HG02759 (cell line): Measurements from ENCODE around the gene ZXDC.

Experiments
- ATAC-seq: cut with Tn5 transposase; IDR thresholded peaks from one replicate; pipeline ENCODE4 v1.9.1; 2021; ENCODE audit warnings: mild to moderate bottlenecking, moderate library complexity; ENCODE audit not compliant: unreplicated experiment

ZXDC gene

DNA sequence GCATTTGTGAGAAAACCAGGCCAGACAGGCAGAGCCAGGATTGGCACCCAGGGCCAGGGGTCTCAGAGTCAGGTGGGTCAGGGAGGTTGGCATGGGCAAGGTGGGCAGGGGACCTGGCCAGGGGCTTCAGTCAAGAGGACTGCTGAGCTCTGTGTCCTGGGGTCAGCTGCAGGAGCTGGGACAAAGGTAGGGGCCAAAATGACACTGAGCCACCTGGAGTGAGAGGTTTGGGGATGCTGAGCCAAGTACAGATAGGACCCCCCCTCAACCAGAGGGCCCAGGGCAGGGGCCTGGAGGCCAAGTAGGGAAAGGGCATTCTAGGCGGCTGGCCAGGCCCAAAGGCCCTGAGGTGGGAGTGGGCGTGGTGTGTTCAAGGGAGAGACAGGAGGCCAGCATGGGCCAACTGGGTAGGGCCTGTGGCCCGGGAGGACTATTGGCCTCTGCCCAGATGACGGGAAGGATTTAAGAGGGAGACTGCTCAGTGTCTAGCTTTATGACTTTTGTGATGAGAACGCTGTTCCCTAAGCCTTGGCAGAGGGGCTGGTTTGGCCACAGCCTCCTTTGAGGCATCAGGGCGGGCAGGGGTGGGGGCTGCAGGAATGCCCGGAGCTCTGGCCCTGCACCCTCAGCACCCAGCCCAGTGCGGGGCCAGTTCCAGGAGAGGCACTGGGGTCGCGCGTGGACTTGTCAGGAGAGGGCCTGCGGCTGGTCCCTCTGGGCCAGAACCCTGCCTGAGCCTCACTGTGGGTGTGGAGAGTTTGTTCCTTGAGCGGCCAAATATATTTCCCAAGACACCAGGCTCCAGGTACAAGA lies 77.9 kb downstream of the ZXDC start:
- ATAC-seq = no peak

DNA sequence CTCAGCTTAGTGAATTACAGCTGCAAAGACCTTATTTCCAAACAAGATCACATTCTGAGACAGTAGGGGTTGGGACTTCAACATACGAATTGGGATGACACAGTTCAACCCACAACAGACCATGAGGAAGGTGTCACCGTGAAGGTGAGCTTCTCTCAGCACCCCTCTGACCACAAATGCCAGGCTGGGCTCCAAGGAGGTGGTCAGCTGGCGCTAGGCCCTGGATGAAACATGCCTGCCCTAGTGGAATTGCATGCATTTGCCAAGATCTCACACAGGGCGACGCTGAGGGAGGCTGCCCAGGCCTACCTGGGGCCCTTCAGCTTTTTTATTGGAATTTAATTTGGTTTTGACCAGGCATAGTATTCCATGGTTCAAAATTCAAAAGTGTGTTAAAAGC lies 79.2 kb downstream of the ZXDC start:
- ATAC-seq = no peak

DNA sequence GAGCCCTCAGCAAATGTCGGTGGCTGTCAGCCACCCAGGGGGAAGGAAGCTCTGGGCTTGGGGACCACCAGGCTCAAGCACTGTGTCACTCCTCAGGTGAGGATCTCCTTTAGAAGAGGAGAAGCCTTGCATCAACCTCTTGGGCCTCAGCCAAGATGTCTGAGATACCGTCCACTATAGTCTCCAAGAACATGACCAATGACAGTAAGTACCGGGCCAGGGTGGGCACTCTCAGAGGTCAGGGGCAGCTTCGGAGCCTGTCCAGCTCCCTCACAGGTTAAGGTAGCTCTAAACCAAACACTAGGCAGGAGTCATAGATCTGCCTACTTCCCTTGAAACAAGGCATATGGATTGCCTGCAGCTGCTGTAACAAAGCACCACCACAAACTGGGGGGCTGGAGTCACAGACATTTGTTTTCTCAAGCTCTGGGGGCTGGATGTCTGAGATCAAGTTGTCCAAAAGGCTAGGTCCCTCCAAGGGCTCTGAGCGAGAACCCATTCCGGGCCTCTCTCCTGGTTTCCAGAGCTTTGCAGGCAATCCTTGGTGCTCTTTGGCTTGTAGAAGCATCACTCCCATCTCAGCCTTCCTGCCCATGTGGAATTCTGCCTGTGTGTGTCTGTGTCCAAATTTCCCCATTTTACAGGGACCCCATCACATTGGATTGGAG lies 79.7 kb downstream of the ZXDC start:
- ATAC-seq = no peak

GRCh38 chr3:126394977-126395321 lies 80.7 kb downstream of the ZXDC start:
- no peak for ATAC-seq

DNA sequence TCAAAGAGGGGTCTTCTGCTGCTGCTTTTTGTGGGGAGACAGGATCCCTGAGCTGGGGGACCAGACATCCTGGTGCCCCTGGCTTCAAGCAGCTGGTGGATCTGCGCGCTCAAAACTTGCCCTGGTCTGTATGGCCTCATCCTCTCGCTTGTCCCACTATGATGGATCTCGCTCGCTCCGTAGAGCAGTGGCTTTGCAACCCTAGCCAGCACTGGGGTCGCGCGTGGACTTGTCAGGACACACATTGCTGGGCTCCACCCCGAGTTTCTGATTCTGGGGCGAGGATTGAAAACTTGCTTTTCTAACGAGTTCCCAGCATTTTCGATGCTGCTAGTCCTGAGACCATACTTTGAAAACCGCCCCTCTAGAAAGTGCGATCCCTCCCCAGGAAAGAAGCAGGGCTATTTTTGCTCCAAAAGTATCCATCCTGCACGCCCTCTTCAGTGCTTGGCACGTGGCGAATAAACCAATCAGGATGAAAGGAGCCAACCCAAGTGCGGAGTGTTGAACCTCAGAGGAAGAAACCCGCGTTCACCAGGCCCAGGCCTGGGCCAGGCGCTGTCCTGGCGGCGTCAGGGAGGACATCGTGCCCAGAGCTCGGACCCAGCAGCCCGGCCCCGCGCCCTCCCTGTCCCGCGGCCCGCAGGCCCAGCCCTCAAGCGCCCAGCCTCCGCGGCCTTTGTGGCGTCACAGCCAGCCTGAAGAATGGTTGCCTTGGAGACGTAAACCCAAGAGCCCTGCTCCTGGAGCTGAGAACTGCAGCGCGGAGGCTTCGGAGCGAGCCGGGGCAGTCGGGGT lies 81.3 kb downstream of the ZXDC start, which contains the start of gene CFAP100:
Gene CFAP100 (plus strand): TSS at position 731 of the 798 bp plus-strand sequence. CDS start 1,092 bp downstream, outside the sequence.
- no peak for ATAC-seq

DNA sequence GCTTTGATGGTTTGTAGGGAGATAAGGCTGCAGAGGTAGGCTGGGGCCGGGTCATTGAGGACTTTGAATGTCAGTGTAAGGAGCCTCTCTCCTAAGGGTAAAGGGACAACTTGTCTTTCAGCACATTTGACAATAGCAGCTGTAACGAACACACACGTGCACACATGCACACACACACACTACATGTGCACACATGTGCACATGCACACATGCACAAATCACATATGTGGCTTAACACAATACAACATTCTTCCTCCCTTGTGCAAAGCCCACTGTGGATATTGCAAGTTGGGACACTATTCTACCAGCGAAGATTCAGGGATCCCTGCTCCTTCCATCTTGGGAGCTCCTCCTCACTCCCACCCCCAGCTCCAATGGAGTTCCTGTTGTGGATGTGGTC lies 82.1 kb downstream of the ZXDC start:
- no peak for ATAC-seq

DNA sequence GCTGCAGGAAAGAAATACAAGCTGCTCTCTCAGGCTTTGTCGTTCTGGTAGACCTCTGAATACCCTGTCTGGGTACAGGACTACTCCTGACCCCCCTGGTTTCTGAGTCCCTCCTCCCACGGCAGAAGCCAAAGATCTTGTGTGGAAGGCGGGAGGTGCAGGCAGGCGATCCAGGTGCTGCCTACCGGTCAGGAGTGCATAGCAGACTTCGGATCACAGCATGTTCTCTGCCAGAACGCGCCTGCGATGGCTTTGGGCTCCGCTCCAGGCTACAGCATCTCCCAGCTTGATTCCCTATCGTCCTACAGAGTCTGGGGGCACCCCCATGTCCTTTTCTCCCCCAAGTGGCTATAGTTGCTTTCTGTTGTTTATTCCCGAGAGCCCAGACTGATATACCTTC lies 83.4 kb downstream of the ZXDC start:
- ATAC-seq = no peak

- ATAC-seq = no peak
Measured at GRCh38 chr3:126391631-126392030, 84.1 kb downstream of the ZXDC start.

DNA sequence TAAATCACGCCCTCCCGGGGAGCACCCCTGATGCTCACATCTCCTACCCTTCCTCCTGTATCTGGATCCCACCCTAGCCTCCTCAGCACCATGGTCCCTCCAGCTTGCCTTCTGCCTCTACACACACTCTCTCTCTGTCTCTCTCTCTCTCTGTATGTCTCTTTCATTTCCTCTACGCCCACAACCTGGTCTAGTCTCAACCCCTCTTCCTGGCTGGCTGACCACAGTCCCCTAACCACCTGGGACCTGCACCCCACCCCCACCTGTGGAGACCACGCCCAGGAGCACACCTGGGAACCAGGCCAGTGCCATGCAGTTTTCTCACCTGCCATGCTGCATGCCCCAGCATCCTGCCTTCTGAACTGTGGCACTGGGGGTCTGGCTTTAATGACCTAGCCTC lies 84.9 kb downstream of the ZXDC start:
- no peak for ATAC-seq

DNA sequence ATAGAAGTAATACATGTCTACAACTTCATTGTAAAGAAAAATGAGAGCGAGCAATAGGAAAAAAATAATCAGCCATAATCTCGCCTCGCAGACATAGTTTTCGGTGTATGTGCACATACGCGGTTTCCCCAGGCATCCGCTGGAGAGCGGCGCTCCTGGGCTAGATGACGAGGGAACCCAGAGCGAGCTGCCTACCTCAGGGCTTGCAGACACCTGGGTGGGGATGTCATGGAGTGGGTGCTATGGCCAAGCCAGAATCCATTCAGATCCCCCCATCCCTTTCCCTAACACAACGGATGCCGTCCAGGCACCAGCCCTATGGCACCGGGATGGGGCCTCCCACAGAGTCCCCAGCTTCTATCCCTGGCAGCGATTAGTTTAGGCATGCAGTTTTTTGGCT lies 85.5 kb downstream of the ZXDC start:
- no peak for ATAC-seq

GRCh38 chr3:126389794-126390146 lies 85.9 kb downstream of the ZXDC start:
- no peak for ATAC-seq

GRCh38 chr3:126389112-126389793 lies 86.4 kb downstream of the ZXDC start:
- ATAC-seq = peak; percentile 89
